Bronchial epithelial cell (primary cell): ENCODE results near the gene DTD1. TPM values are rescaled to one million over a fixed set of nuclear protein-coding genes. Genes with fewer than 3 reads are reported as not detected.
"Not testable (repeated sequence)": the region's sequence is repeated elsewhere in the genome, so short reads cannot be mapped to it uniquely, and the experiment has no call there.

ENCODE experiments used
- DNase-seq: peaks from one replicate; pipeline ENCODE4 v3.0.0-alpha.2; 2010; ENCODE audit warnings: low read depth
- FAIRE-seq: peaks from 2 replicates; lab custom pipeline; 2011; peaks lifted over from hg19 to GRCh38; lab: Jason Lieb, UNC
- H3K27me3 ChIP-seq: 2 replicates; pipeline ENCODE4 v1.5.1; 2011; ENCODE audit warnings: low read length; ENCODE audit not compliant: control insufficient read depth, insufficient read depth
- H3K36me3 ChIP-seq: 2 replicates; pipeline ENCODE4 v1.5.1; 2011; ENCODE audit warnings: low read length; ENCODE audit not compliant: control insufficient read depth, insufficient read depth
- H3K4me3 ChIP-seq: 2 replicates; pipeline ENCODE4 v1.5.1; 2011; ENCODE audit warnings: mild to moderate bottlenecking, low read depth, low read length, control low read depth
- CTCF ChIP-seq: IDR thresholded peaks from 2 replicates; pipeline ENCODE4 v1.5.1; 2011; ENCODE audit warnings: mild to moderate bottlenecking, moderate library complexity, low read length, control low read depth, inconsistent platforms; ENCODE audit not compliant: insufficient read depth, severe bottlenecking
- total RNA-seq: library from RNA; depleted of rRNA; stranded (reverse); fragments of >200 nt; gene quantifications from 2 replicates; pipeline ENCODE4 v1.2.1, GENCODE V29; 2014

The DTD1 gene
- total RNA-seq, 1 donor from 2014 or later, result 197 TPM

- FAIRE-seq (peak; percentile 62), DNase-seq (no peak)
- no peak for TF ChIP-seq CTCF
- H3K27me3 ChIP-seq, result no peaks in the 10 kb centered on the region
- no peak overlapping the region for H3K4me3 ChIP-seq
- no peaks in the 10 kb centered on the region for H3K36me3 ChIP-seq
Measured at GRCh38 chr20:18750735-18751134, 162.9 kb downstream of the DTD1 start.

- no peaks in the 10 kb centered on the region for H3K27me3 ChIP-seq
- TF ChIP-seq CTCF, result no peak
- peak; percentile 82 for FAIRE-seq
- H3K36me3 ChIP-seq, result no peaks in the 10 kb centered on the region
- no peak overlapping the region for H3K4me3 ChIP-seq
- DNase-seq, result no peak
Measured at GRCh38 chr20:18754030-18754652, 166.3 kb downstream of the DTD1 start.

- no peak for FAIRE-seq
- Histone ChIP-seq H3K4me3 (no peak overlapping the region), H3K27me3 (no peaks in the 10 kb centered on the region), H3K36me3 (no peaks in the 10 kb centered on the region)
- TF ChIP-seq CTCF, result no peak
- no peak for DNase-seq
Measured at GRCh38 chr20:18754653-18755045, 166.8 kb downstream of the DTD1 start.

- H3K27me3 ChIP-seq, H3K36me3 ChIP-seq, FAIRE-seq: not testable (repeated sequence)
Measured at GRCh38 chr20:18760852-18761251, 173.0 kb downstream of the DTD1 start.

GRCh38 chr20:18767676-18768075 lies 179.8 kb downstream of the DTD1 start:
- no peak for TF ChIP-seq CTCF
- H3K27me3 ChIP-seq, result no peaks in the 10 kb centered on the region
- DNase-seq, result no peak
- no peak overlapping the region for H3K4me3 ChIP-seq
- no peak for FAIRE-seq
- no peaks in the 10 kb centered on the region for H3K36me3 ChIP-seq

More at GRCh38 chr20:18760852-18761251, 173.0 kb downstream of the DTD1 start:
- not testable (repeated sequence) for H3K4me3 ChIP-seq, DNase-seq

GRCh38 chr20:18773566-18773965 lies 185.7 kb downstream of the DTD1 start:
- H3K4me3 ChIP-seq, result no peak overlapping the region
- DNase-seq (no peak), FAIRE-seq (no peak)

More at GRCh38 chr20:18773566-18773965, 185.7 kb downstream of the DTD1 start:
- no peaks in the 10 kb centered on the region for H3K27me3 ChIP-seq
- TF ChIP-seq CTCF, result no peak
- no peaks in the 10 kb centered on the region for H3K36me3 ChIP-seq
